Stimulated activated CD4-positive, alpha-beta T cell treated with anti-CD3 and anti-CD28 coated beads, Interleukin-15, amount 100 ng/mL, for 24 hours (primary cell): Measurements from ENCODE around the gene CASR.

Experiments
- DNase-seq: peaks from one replicate; pipeline ENCODE4 v3.0.0-alpha.2; 2020

Gene CASR

DNA sequence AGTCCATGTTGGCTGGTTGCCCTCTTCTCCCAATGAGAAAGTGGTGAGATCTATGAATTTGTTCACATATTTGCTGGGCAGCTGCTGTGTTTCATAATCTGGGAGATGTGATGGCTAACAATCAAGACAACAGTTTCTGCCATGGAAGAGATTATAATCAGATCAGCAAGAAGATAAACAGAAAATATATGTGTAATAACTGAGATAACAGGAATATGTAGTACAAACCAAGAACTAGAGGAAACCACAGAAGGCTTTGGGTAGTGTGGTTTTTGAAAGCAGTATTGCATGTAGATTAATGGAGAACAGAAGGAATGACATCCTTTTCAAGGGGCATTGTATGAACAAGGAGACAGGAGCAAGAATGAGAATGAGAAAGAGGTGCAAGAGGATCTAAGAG is 129.4 kb downstream of the CASR start:
- DNase-seq: no peak

DNA sequence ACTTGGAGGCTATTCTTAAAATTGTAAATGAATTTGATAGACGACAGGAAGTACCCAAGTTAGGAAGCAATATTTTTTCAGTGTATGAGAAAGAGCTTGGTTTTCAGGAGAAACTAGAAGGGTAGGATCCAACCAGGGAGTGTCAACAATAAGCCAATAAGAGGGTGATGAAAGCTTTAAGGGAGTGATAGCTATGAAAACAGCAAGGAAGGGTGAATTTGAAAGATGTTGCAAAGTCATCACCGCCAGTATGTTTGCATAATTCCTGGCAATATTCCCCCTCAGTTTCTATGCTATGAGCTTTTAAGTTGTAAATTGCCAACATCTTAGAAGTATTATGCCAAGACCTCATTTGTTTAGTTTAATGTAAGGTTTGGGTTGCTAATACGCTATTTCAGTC is 129.8 kb downstream of the CASR start:
- no peak for DNase-seq

DNA sequence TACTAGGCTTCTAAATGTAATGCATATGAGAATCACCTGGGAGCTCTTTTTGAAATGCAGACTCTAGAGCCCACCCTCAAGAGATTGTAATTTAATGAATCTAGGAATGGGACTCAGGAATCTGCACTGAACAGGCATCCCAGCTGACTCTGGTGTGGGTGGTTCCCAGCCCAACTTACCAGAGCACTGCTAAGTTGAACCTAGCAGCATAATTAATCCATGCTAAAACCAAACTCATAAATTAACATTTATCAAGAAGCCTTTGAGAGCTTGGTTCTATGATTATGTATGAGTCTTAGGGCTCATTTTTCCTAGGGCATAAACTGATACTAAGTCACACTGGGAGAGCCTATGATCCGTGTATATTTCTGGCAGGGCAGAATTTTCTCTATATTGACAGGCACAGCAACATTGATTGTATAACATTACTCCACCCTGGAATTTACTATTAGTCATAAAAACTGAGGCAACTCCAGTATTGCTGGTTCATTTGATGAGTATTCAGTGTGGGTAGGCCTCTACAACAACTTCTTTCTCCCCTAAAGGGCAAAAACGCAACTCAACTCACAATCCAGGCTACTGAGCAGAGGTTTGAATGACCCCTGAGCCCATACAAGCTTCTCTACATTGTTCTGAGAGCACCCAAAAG is 130.9 kb downstream of the CASR start:
- DNase-seq: no peak

DNA sequence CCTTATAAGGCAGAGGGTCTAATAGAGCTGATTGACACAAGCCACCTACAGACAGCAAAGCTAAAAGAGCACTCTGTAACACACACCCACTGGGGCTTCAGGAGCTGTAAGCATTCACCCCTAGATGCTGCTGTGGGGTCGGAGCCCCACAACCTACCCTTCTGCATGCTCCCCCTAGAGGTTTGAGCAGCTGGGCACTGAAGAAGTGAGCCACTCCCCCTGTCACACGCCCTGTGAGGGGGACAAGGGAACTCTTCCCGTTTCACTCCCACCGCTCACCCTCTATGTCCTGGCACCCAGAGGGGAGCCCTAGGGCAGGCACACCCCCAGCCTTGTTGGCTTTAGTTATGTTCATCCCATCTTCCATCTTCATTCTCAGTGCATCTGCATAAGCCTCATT is 132.2 kb downstream of the CASR start:
- DNase-seq: no peak

DNA sequence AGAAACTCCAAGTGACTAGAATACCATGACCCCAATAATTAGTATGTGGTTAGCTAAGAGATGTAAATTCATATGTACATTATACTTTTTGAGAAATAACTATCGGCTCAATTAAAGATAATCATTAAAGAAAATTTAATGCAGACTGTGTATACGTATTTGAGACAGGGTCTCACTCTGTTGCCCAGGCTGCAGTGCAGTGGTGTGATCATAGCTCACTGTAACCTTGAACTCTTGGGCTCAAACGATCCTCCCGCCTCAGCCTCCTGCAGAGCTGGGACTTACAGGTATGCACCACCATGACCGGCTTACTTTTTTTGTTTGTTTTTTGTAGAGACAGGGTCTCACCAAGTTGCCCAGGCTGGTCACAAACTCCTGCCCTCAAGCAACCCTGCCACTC is 132.9 kb downstream of the CASR start:
- DNase-seq: no peak

DNA sequence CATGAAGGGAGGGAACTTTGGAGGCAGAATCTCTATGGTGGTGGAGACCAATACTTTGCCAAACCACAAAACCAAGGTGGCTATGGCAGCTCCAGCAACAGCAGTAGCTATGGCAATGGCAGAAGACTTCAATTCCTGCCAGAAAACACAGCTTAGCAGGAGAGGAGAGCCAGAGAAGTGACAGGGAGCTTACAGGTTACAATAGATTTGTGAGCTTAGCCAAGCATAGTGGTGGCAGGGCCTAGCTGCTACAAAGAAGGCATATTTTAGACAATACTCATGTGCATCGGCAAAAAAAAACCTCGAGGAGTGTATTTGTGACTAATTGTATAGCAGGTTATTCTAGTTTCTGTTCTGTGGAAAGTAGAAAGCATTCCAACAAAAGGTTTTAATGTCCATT is 135.2 kb downstream of the CASR start:
- DNase-seq: no peak

DNA sequence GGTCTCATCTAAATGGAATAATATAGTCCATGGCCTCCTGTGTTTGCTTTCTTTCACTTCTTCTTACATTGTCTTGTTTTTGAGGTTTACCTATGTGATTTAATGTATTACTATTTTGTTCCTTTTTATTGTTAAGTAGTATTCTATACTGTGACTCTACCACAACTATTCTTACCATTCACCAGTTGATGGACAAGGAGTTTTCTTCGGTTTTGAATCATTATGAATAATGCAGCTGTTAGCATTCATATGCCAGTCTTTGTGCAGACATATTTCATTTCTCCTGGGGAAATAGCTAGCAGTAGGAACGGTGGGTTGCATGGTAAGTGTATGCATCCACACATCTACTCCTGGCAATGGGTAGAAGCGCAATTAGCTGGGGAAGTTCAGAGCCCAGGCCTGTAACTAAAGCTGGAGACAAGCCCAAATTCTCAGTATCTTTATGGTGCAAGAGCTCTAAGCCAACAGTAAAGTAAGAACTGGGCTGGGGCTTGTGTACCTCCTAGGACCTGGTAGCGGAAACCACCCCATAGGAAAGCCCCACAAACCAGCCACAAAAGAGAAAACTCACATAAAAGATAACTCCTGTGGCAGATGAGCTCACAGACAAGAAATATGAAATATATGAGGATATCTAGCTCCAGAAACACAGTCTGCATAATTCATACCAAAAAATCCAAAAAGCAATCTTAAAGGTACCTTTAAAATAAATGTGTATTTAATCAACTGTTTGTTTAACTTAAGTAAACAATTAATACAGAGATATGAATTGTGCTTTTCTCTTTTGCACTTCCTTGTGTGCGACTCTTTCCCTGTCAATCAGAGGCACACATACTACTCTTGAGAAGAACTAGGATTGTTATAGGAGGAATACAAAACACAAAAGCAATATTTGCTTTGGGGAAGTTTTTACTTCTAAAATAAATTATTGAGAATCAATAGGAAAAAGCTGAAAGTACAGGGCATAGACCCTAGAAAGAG is 138.9 kb downstream of the CASR start:
- peak; percentile 16 for DNase-seq

DNA sequence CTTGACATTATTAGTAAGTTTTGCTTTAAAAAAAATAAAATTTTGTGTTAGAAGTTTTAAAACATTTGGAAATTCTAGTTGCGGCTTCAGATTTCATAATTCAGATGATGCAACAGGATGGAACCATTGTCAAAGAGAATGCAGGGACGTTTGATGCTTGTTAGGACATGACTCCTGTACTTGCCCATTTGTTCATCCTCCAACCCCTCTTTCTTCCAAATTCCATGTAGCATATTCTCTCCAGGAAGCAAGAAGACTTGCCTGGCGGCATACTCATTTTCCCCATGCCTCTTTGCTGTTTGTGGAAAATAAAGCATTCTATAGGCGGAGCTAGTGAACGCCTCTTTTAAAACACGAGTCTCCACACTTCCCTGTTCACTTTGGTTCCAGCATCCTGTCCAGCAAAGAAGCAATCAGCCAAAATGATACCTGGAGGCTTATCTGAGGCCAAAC is 141.4 kb downstream of the CASR start, which contains the start of gene CSTA:
CSTA (plus strand) TSS at position 378 of the 453 bp plus-strand sequence; CDS start at position 423, 45 bp downstream.
- no peak for DNase-seq

DNA sequence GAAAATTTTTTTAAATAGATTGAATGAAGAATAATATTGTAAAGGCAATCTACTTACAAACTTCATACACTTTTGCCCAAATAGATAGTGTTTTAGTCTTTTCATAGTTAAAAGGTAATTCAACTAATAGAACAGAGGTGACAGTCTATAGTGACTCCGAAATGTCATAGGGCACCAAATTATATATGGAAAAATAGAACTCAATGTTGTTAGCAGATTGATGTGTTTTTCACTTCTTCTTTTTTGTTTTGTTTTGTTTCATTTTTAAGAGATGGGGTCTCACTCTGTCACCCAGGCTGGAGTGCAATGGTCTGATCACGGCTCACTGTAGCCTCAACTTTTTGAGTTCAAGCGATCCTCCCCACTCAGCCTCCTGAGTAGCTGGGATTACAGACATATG is 142.3 kb downstream of the CASR start:
- no peak for DNase-seq

DNA sequence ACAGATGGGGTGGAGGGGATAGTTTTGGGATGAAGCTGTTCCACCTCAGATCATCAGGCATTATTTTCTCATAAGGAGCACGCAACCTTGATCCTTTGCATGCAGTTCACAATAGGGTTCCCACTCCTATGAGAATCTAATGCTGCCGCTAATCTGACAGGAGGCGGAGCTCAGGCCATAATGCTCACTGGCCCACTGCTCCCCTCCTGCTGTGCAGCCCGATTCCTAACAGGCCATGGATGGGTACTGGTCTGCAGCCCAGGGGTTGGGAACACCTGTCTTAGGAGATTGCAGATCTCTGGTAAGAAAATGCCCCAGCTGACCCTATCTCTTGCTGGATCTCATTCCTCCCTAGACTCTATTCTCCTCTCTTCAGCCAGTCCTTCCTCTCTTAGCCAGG is 148.4 kb downstream of the CASR start:
- no peak for DNase-seq

DNA sequence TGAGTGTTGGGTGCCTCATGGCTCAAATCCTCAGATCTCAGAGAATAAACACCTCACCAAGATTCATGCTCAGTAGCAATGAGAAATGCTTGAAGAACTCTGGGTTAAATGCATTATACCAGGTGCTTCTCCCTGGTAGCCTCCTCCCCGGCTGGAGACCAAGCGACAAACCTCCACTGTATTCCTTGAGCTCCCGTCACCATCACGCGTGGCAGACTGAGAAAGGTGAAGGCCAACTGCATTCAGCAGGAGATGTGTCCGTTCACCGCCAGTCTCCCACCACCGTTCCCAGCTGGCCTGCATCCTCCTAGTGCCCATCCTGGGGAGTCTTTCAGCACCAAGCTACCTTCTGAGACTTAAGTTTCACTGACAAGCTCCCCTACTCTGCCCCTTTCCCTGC is 149.1 kb downstream of the CASR start:
- DNase-seq: no peak
